HepG2 (cell line): Measurements from ENCODE around the gene MKX. TPM values are rescaled to one million over a fixed set of nuclear protein-coding genes. Genes with fewer than 3 reads are reported as not detected.

ENCODE experiments used
- ATAC-seq: fragments of 200-7000 bp; cut with Tn5 transposase; 3 replicates; pipeline ENCODE4 v1.9.1; 2020; ENCODE audit warnings: mild to moderate bottlenecking, moderate library complexity
- BruUV-seq: library from RNA; stranded (reverse); fragments of 400-500 nt; replicated peaks from 2 replicates; lab custom pipeline; 2021; lab: Mats Ljungman, UMichigan
- CTCF ChIA-PET: fragments of 300-600 bp; formaldehyde crosslinking; extraction: SDS; loops from one replicate; lab custom pipeline; 2021; ENCODE audit warnings: low total read pairs, inconsistent platforms, low intra/inter-chr PET ratio; lab: Yijun Ruan, JAX
- POLR2A ChIA-PET: fragments of 350-600 bp; sonication (Branson Sonifier 250); formaldehyde crosslinking; loops from one replicate; lab custom pipeline; 2020; ENCODE audit warnings: antibody characterized with exemption, inconsistent platforms; lab: Yijun Ruan, JAX
- DNase-seq: peaks from one replicate; pipeline ENCODE4 v3.0.0-alpha.2; 2015; ENCODE audit warnings: low spot score
- FAIRE-seq: peaks from 3 replicates; lab custom pipeline; 2011; peaks lifted over from hg19 to GRCh38; lab: Jason Lieb, UNC
- H2AFZ ChIP-seq: one replicate; pipeline ENCODE4 v1.6.1; 2011; ENCODE audit warnings: low read length, inconsistent platforms
- H3K27ac ChIP-seq: fragments of 300-600 bp; 3 replicates; pipeline ENCODE4 v1.8.0; 2011; ENCODE audit warnings: mixed run types, mild to moderate bottlenecking, mixed read lengths, low read length, inconsistent platforms; ENCODE audit not compliant: insufficient read depth; ENCODE audit errors: extremely low read length
- H3K27me3 ChIP-seq, 2 experiments: fragments of 200-600 bp in 1 of 2; 2 replicates in 1 of 2; 3 replicates in 1 of 2; pipeline versions ENCODE4 v1.6.0 to v1.8.0; 2011; ENCODE audit warnings: low read length in 2 of 2, mild to moderate bottlenecking in 2 of 2, moderate library complexity in 2 of 2, inconsistent platforms in 1 of 2; ENCODE audit not compliant: insufficient read depth in 2 of 2, control insufficient read depth in 1 of 2
- H3K36me3 ChIP-seq, 2 experiments: fragments of 200-600 bp in 1 of 2; replicated peaks in 1 of 2; 2 replicates in 1 of 2; 3 replicates in 1 of 2; pipeline versions ENCODE4 v1.5.1 to v1.8.0; 2011; ENCODE audit warnings: low read length in 2 of 2, inconsistent platforms in 1 of 2; ENCODE audit not compliant: insufficient read depth in 2 of 2, control insufficient read depth in 1 of 2
- H3K4me1 ChIP-seq: 2 replicates; pipeline ENCODE4 v1.5.1; 2012; ENCODE audit warnings: low read length, inconsistent platforms; ENCODE audit not compliant: insufficient read depth
- H3K4me2 ChIP-seq: 2 replicates; pipeline ENCODE4 v1.6.0; 2011; ENCODE audit warnings: low read depth, low read length, inconsistent platforms
- H3K4me3 ChIP-seq, 3 experiments: fragments of 200-600 bp in 1 of 3; sonication (generic), shearing (Covaris generic) in 1 of 3; replicated peaks in 1 of 3; 2 replicates each; pipeline ENCODE4 v1.5.1; 2011 to 2016; ENCODE audit warnings: low read length in 3 of 3, inconsistent platforms in 2 of 3, low read depth in 2 of 3, mild to moderate bottlenecking in 2 of 3, control low read depth in 1 of 3, mixed read lengths in 1 of 3; ENCODE audit not compliant: insufficient read depth in 1 of 3
- H3K79me2 ChIP-seq: one replicate; pipeline ENCODE4 v1.6.1; 2011; ENCODE audit warnings: low read length, inconsistent platforms; ENCODE audit not compliant: insufficient read depth
- H3K9ac ChIP-seq: 2 replicates; pipeline ENCODE4 v1.6.0; 2011; ENCODE audit warnings: mild to moderate bottlenecking, low read depth, low read length, inconsistent platforms; ENCODE audit not compliant: insufficient read depth
- H3K9me3 ChIP-seq: 2 replicates; pipeline ENCODE4 v1.5.1; 2012; ENCODE audit warnings: mild to moderate bottlenecking, low read length
- H4K20me1 ChIP-seq: 2 replicates; pipeline ENCODE4 v1.6.0; 2011; ENCODE audit warnings: inconsistent platforms, mild to moderate bottlenecking, low read length, moderate library complexity; ENCODE audit not compliant: insufficient read depth
- ATAD3A ChIP-seq: sonication (generic); formaldehyde crosslinking; IDR thresholded peaks from 2 replicates; pipeline ENCODE4 v1.4.0; 2020; ENCODE audit warnings: missing genetic modification reagents
- HNF4G ChIP-seq, 2 experiments: sonication (generic) in 1 of 2; formaldehyde crosslinking in 1 of 2; IDR thresholded peaks; 2 replicates each; pipeline versions ENCODE4 v1.4.0 to v1.6.1; 2011 to 2020; ENCODE audit warnings: borderline replicate concordance in 2 of 2, low read depth in 2 of 2, mild to moderate bottlenecking in 2 of 2, low read length in 1 of 2, missing genetic modification reagents in 1 of 2, moderate library complexity in 1 of 2
- HOXA5 ChIP-seq: sonication (generic); formaldehyde crosslinking; IDR thresholded peaks from 2 replicates; pipeline ENCODE4 v1.4.0; 2020; ENCODE audit warnings: missing genetic modification reagents
- MED1 ChIP-seq: sonication (generic); formaldehyde crosslinking; IDR thresholded peaks from 2 replicates; pipeline ENCODE4 v1.4.0; 2020; ENCODE audit warnings: missing genetic modification reagents
- ZKSCAN1 ChIP-seq: fragments of 150-350 bp; IDR thresholded peaks from 2 replicates; pipeline ENCODE4 v1.6.1; 2014; ENCODE audit warnings: low read length
- ZNF44 ChIP-seq: sonication (generic); formaldehyde crosslinking; IDR thresholded peaks from 2 replicates; pipeline ENCODE4 v1.5.1; 2020; ENCODE audit warnings: mild to moderate bottlenecking, missing genetic modification reagents
- WGBS: methylation state at CpG from one replicate; pipeline ENCODE4 v1.1.6; 2017; ENCODE audit warnings: low lambda C conversion rate; 5-methylcytosine and 5-hydroxymethylcytosine counted together
- in situ Hi-C: cut with HindIII; loops from 2 replicates; pipeline ENCODE4 v1.10.0; 2017; ENCODE audit warnings: low pct_unique_long_range_greater_than_20kb; ENCODE audit not compliant: extremely low pct_ligation_motif_present
- intact Hi-C: fragments of 100-400 bp; cut with micrococcal nuclease; formaldehyde crosslinking; loops from one replicate; pipeline ENCODE4 v1.10.0; 2022; ENCODE audit not compliant: unreplicated experiment
- polyA plus RNA-seq, 8 experiments: library from polyadenylated mRNA; depleted of rRNA in 3 of 8; stranded (reverse) in 7 of 8; unstranded in 1 of 8; fragments of >200 nt; fragmentation: Illumina TruSeq in 4 of 8; extraction: Trizol in 4 of 8; gene quantifications; 2 replicates each; pipeline versions ENCODE4 v1.2.1 to v1.2.3, GENCODE V29; 2011 to 2016; ENCODE audit warnings: low read depth in 4 of 8, missing spikeins in 1 of 8, mixed read lengths in 1 of 8; ENCODE audit not compliant: insufficient read depth in 1 of 8
- total RNA-seq, 5 experiments: library from RNA; depleted of rRNA; stranded (reverse); fragments of >200 nt; fragmentation: Illumina TruSeq; extraction: Trizol; gene quantifications; 2 replicates each; pipeline ENCODE4 v1.2.3, GENCODE V29; 2016; ENCODE audit warnings: low read depth in 1 of 5
- TF ChIP-seq, protein P1 (sequence below): IDR thresholded peaks from 2 replicates; pipeline ENCODE4 v1.6.1; 2016; ENCODE audit warnings: control low read depth

MKX gene
- total and polyA plus RNA-seq, 2 of the 13 experiments (the other 11 are each of a cell fraction or from before 2014, with no cell fraction given), result not detected

DNA sequence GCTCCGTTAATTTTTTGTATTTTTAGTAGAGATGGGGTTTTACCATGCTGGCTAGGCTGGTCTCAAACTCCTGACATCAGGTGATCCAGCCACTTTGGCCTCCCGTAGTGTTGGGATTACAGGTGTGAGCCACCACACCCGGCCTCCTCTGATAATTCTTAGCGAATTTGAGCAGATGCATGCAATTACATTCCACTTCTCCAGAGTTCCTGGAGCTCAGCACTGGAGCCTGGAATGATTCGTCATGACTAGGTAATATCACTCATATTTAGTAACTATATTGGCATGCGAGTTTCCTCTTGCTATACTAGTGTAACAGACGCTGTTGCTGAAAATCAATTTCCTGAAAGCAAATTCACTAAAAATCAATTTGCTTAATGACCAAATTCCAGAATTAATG, 86.8 kb downstream of the MKX start:
- ChIA-PET CTCF (interaction anchor here (0.6 kb wide), 1 partner anchor 100 kb away, joined by 3 read pairs; no protein-coding TSS in a partner anchor), POLR2A (no interaction called here)
- Histone ChIP-seq H3K4me3 (no peak overlapping the region), H3K36me3 (no peaks in the 10 kb centered on the region), H3K27ac (no peak overlapping the region), H2AFZ (no peak overlapping the region), H3K4me2 (no peak overlapping the region), H4K20me1 (no peaks in the 10 kb centered on the region), H3K79me2 (no peaks in the 10 kb centered on the region), H3K9ac (no peak overlapping the region), H3K4me1 (no peaks in the 10 kb centered on the region), H3K27me3 (peaks cover 3 to 20% of the 10 kb centered on the region in 2 experiments; a peak in 2 of 5 replicates), H3K9me3 (no peaks in the 10 kb centered on the region)
- in situ Hi-C loops, result loop anchor here (5.0 to 10.0 kb wide), 2 partner anchors 101 to 214 kb away; no protein-coding TSS in a partner anchor
- intact Hi-C loops, result no loop called here
- FAIRE-seq, result no peak
- TF ChIP-seq ZKSCAN1 (no peak), HNF4G (IDR thresholded peaks at IDR 0.05; ENCODE audit: borderline replicate concordance, low read depth, low read length) (no peak), HNF4G (CRISPR knock-in tag; IDR thresholded peaks at IDR 0.05; ENCODE audit: borderline replicate concordance, low read depth) (no peak), HOXA5 (CRISPR knock-in tag) (no peak)
- no peak for ATAC-seq
- no peak for DNase-seq
- 23% methylated on average over 7 of the region's 7 CpGs for WGBS
- BruUV-seq, result no TSS peak

DNA sequence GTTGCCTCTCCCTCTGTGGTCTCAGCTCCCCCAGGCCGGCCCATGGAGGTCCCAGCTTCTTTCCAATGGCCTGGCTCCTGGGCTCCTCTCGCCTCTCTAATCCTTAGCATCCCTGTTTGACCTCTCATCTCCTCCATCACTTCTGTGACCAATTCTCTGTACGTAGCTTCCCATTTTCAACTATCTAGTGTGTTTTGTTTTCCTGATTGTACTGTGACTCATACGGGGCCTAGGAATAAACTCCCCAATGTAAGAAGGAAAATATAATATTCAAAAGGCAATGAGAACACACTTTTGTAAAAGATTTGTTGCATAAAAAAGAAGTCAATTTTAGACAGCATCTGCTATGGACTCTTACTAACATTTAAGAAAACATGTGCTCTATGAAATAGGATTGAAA, 90.3 kb downstream of the MKX start:
- intact Hi-C loops (no loop called here), in situ Hi-C loops (loop anchor here (5.0 to 10.0 kb wide), 2 partner anchors 98 to 210 kb away; no protein-coding TSS in a partner anchor)
- CTCF ChIA-PET, result interaction anchor here (1.3 kb wide), 1 partner anchor 97 kb away, joined by 4 read pairs; no protein-coding TSS in a partner anchor
- H3K9ac ChIP-seq, result no peak overlapping the region
- DNase-seq, result no peak
- no peaks in the 10 kb centered on the region for H3K9me3 ChIP-seq
- no peak overlapping the region for H2AFZ ChIP-seq
- POLR2A ChIA-PET, result no interaction called here
- H3K36me3 ChIP-seq, result no peaks in the 10 kb centered on the region
- no peak overlapping the region for H3K27ac ChIP-seq
- TF ChIP-seq ATAD3A (CRISPR knock-in tag) (no peak), ZNF44 (CRISPR knock-in tag) (no peak), MED1 (CRISPR knock-in tag) (no peak)
- TF ChIP-seq, protein P1, sequence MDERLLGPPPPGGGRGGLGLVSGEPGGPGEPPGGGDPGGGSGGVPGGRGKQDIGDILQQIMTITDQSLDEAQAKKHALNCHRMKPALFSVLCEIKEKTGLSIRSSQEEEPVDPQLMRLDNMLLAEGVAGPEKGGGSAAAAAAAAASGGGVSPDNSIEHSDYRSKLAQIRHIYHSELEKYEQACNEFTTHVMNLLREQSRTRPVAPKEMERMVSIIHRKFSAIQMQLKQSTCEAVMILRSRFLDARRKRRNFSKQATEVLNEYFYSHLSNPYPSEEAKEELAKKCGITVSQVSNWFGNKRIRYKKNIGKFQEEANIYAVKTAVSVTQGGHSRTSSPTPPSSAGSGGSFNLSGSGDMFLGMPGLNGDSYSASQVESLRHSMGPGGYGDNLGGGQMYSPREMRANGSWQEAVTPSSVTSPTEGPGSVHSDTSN (CRISPR knock-in tag), result no peak
- WGBS, result 4% methylated on average over 4 of the region's 4 CpGs
- no peaks in the 10 kb centered on the region for H3K79me2 ChIP-seq
- H3K4me3 ChIP-seq, result no peak overlapping the region
- no peak overlapping the region for H3K4me2 ChIP-seq
- no peaks in the 10 kb centered on the region for H3K4me1 ChIP-seq
- ATAC-seq, result no peak
- H4K20me1 ChIP-seq, result no peaks in the 10 kb centered on the region
- no peak for FAIRE-seq
- no TSS peak for BruUV-seq
- peaks cover 3 to 15% of the 10 kb centered on the region in 2 experiments; a peak in 2 of 5 replicates for H3K27me3 ChIP-seq
